ENCODE measurements around the gene RAB39A. TPM values are rescaled to one million over a fixed set of nuclear protein-coding genes. Genes with fewer than 3 reads are reported as not detected.

RAB39A gene
- total RNA-seq, 1 donor from 2014 or later, result 4.1 TPM

DNA sequence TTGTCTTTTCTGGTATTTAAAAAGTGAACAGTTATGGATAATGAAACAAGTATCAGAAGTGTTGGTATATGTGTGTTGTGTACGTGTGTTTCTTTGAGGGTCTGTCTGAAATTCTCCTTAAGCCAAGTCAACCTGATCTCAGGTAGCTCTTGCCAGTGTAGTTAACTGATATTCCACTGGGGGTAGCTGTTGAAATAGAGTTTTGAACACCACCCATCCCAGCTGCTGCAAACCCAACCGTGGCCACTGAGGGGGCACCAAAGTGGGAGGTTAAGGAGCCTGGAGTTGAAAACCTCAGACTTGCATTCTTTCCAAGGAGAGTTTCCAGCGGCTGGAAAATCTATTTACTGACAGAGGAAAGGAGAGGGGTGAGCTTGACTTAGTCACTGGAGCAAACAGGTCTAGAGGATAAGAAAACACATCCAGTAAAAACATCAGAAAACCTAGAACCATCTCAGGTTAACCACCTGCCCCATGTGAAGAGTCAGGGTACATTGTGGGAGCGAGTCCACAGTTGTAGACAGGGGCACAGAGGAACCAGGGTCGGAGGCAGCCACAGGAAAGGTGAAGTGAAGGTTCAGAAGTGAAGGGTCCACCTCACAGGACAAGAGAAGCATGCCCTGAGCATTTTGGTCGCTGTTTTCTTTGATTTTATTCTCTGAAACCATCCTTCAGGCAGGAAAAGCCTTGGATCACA lies 71.7 kb downstream of the RAB39A start:
- DNase-seq, result no peak
- Mint-ChIP-seq H3K27me3 (peaks cover 13% of the 10 kb centered on the region), H3K4me3 (no peak overlapping the region), H3K9me3 (no peaks in the 10 kb centered on the region), H3K4me1 (no peaks in the 10 kb centered on the region), H3K27ac (no peak overlapping the region), H3K36me3 (ENCODE audit: low read depth) (no peaks in the 10 kb centered on the region)
- ChIA-PET CTCF (interaction anchor here (0.8 to 1.4 kb wide), 2 partner anchors 9 to 14 kb away, joined by 3 to 4 read pairs; partner anchors contain the start of gene CUL5), POLR2A (interaction anchor here (1.0 kb wide), 1 partner anchor 9 kb away, joined by 3 read pairs; the partner anchor contains the start of gene CUL5)
- TF ChIP-seq, protein P1, sequence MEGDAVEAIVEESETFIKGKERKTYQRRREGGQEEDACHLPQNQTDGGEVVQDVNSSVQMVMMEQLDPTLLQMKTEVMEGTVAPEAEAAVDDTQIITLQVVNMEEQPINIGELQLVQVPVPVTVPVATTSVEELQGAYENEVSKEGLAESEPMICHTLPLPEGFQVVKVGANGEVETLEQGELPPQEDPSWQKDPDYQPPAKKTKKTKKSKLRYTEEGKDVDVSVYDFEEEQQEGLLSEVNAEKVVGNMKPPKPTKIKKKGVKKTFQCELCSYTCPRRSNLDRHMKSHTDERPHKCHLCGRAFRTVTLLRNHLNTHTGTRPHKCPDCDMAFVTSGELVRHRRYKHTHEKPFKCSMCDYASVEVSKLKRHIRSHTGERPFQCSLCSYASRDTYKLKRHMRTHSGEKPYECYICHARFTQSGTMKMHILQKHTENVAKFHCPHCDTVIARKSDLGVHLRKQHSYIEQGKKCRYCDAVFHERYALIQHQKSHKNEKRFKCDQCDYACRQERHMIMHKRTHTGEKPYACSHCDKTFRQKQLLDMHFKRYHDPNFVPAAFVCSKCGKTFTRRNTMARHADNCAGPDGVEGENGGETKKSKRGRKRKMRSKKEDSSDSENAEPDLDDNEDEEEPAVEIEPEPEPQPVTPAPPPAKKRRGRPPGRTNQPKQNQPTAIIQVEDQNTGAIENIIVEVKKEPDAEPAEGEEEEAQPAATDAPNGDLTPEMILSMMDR (IDR thresholded peaks at IDR 0.05), result no peak
- intact Hi-C loops (cut with micrococcal nuclease), result no loop called here
- peak; percentile 71 for ATAC-seq (ENCODE audit: low read depth)

DNA sequence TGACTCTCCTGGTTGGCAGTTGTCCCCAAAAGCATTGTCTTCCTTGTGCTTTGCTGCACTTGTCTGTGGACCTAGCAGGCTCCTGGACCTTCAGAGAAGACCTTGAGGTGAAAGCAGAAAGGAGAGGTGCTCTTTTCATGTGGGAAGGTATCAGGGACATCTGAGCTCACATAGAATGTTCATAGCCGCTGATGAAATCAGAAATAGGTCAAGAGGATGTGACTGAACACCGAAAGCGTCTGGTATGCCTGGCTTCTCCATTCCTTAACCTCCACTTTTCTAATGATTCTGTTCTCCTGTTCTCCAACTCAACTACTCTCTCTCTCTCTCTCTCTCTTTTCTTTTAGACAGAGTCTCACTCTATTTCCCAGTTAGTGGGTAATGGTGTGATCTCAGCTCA lies 74.2 kb downstream of the RAB39A start:
- no peaks in the 10 kb centered on the region for H3K36me3 Mint-ChIP-seq (ENCODE audit: low read depth)
- H3K4me3 Mint-ChIP-seq, result no peak overlapping the region
- ATAC-seq (ENCODE audit: low read depth) (no peak), DNase-seq (no peak)
- H3K9me3 Mint-ChIP-seq, result no peaks in the 10 kb centered on the region
- no peaks in the 10 kb centered on the region for H3K27me3 Mint-ChIP-seq
- TF ChIP-seq, protein P1 (IDR thresholded peaks at IDR 0.05), result no peak
- POLR2A ChIA-PET, result no interaction called here
- no peak overlapping the region for H3K27ac Mint-ChIP-seq
- H3K4me1 Mint-ChIP-seq, result no peaks in the 10 kb centered on the region
- CTCF ChIA-PET, result no interaction called here
- intact Hi-C loops (cut with micrococcal nuclease), result no loop called here

DNA sequence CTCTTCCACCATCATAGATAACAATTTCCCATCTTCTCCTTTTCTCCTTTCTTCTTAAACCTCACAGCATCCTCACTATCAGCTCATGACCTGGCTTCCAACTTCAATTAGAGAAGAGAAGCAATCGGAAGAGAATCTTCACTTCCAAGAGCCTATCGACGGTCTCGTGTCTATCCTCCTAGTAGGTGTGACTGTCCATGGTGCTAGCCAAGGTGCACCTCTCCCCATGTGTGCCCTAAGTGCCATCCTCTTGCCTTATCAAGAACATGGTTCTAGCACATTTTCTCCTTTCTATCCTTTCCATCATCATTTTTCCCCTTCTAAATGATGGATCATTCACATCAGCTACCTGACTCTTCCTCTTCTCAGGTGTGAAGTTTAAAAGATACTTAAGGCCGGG lies 75.4 kb downstream of the RAB39A start:
- peaks cover 2% of the 10 kb centered on the region for H3K36me3 Mint-ChIP-seq (ENCODE audit: low read depth)
- POLR2A ChIA-PET, result no interaction called here
- intact Hi-C loops (cut with micrococcal nuclease), result no loop called here

DNA sequence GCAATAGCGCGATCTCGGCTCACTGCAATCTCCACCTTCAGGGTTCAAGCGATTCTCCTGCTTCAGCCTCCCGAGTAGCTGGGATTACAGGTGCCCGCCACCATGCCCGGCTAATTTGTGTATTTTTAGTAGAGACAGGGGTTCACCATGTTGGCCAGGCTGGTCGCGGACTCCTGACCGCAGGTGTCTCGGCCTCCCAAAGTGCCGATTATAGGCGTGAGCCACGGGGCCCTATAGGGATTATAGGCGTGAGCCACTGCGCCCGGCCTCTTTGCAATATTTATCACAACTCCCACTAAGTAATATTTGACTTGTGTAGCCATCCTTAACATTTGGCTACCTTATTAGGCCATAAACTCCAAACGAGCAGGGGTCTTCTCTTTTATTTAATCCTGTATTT lies 79.6 kb downstream of the RAB39A start:
- CTCF ChIA-PET, result interaction anchor here (0.7 to 1.3 kb wide), 2 partner anchors 90 to 127 kb away, joined by 4 read pairs; no protein-coding TSS in a partner anchor
- DNase-seq (no peak), ATAC-seq (ENCODE audit: low read depth) (no peak)
- POLR2A ChIA-PET, result interaction anchor here (1.9 kb wide), 1 partner anchor 79 kb away, joined by 6 read pairs; the partner anchor contains the start of gene RAB39A
- Mint-ChIP-seq H3K9me3 (no peaks in the 10 kb centered on the region), H3K4me3 (no peak overlapping the region), H3K27me3 (no peaks in the 10 kb centered on the region), H3K27ac (no peak overlapping the region), H3K4me1 (peaks cover 10% of the 10 kb centered on the region), H3K36me3 (ENCODE audit: low read depth) (peaks cover 17% of the 10 kb centered on the region)
- intact Hi-C loops (cut with micrococcal nuclease), result loop anchor here (1.0 to 5.0 kb wide), 8 partner anchors 149 to 654 kb away; partner anchors contain the start of genes ALKBH8, ATM, C11orf65 and NPAT
- TF ChIP-seq, protein P1 (IDR thresholded peaks at IDR 0.05), result no peak

More for the DNA sequence above, 75.4 kb downstream of the RAB39A start:
- DNase-seq (no peak), ATAC-seq (ENCODE audit: low read depth) (no peak)
- Mint-ChIP-seq H3K4me3 (no peak overlapping the region), H3K27ac (no peak overlapping the region), H3K4me1 (peaks cover 3% of the 10 kb centered on the region), H3K9me3 (no peaks in the 10 kb centered on the region), H3K27me3 (no peaks in the 10 kb centered on the region)
- TF ChIP-seq, protein P1 (IDR thresholded peaks at IDR 0.05), result no peak
- CTCF ChIA-PET, result no interaction called here
